K562 (cell line): Measurements from ENCODE around the gene TAF9B. TPM values are rescaled to one million over a fixed set of nuclear protein-coding genes. Genes with fewer than 3 reads are reported as not detected.

Experiments
- ATAC-seq: fragments of 200-7000 bp; cut with Tn5 transposase; 3 replicates; pipeline ENCODE4 v1.9.1; 2020; ENCODE audit warnings: moderate library complexity
- BruUV-seq: library from RNA; stranded (reverse); fragments of 400-500 nt; replicated peaks from 2 replicates; lab custom pipeline; 2021; lab: Mats Ljungman, UMichigan
- CTCF ChIA-PET: fragments of 300-600 bp; formaldehyde crosslinking; extraction: SDS; loops from one replicate; lab custom pipeline; 2021; ENCODE audit warnings: low intra/inter-chr PET ratio; lab: Yijun Ruan, JAX
- POLR2A ChIA-PET: fragments of 300-600, 350-650 bp; sonication (Branson Sonifier 250); formaldehyde crosslinking; extraction: SDS; loops from one replicate; lab custom pipeline; 2021; ENCODE audit warnings: antibody characterized with exemption, inconsistent platforms; lab: Yijun Ruan, JAX
- DNase-seq, 4 experiments: peaks; one replicate each; pipeline versions ENCODE4 v3.0.0 to v3.0.0-alpha.2; 2011 to 2018; ENCODE audit warnings: low spot score in 3 of 4, mixed read lengths in 3 of 4; ENCODE audit errors: extremely low read depth in 1 of 4
- FAIRE-seq: peaks from 2 replicates; lab custom pipeline; 2011; peaks lifted over from hg19 to GRCh38; lab: Jason Lieb, UNC
- H2AFZ ChIP-seq: 2 replicates; pipeline ENCODE4 v1.6.0; 2011; ENCODE audit warnings: low read depth, low read length, control low read depth, inconsistent platforms
- H3K27ac ChIP-seq: fragments of 200-600 bp; 3 replicates; pipeline ENCODE4 v1.8.0; 2011; ENCODE audit warnings: low read depth, mild to moderate bottlenecking, control low read depth, inconsistent platforms, low read length, moderate library complexity, mixed read lengths; ENCODE audit errors: extremely low read depth
- H3K27me3 ChIP-seq, 2 experiments: fragments of 300-600 bp in 1 of 2; 2 replicates in 1 of 2; 3 replicates in 1 of 2; pipeline versions ENCODE4 v1.6.0 to v1.8.0; 2011; ENCODE audit warnings: inconsistent platforms in 2 of 2, low read length in 2 of 2, mild to moderate bottlenecking in 1 of 2, mixed read lengths in 1 of 2, moderate library complexity in 1 of 2; ENCODE audit not compliant: control insufficient read depth in 2 of 2, insufficient read depth in 2 of 2
- H3K36me3 ChIP-seq: fragments of 300-600 bp; 3 replicates; pipeline ENCODE4 v1.8.0; 2011; ENCODE audit warnings: mild to moderate bottlenecking, low read length, inconsistent platforms; ENCODE audit not compliant: control insufficient read depth, insufficient read depth
- H3K4me1 ChIP-seq, 2 experiments: fragments of 200-600 bp in 1 of 2; replicated peaks in 1 of 2; 2 replicates in 1 of 2; 3 replicates in 1 of 2; pipeline versions ENCODE4 v1.5.1 to v1.8.0; 2011; ENCODE audit warnings: inconsistent platforms in 2 of 2, low read length in 2 of 2, mild to moderate bottlenecking in 1 of 2, mixed read lengths in 1 of 2, moderate library complexity in 1 of 2; ENCODE audit not compliant: control insufficient read depth in 2 of 2, insufficient read depth in 2 of 2
- H3K4me2 ChIP-seq: 2 replicates; pipeline ENCODE4 v1.6.1; 2011; ENCODE audit warnings: low read length, control low read depth, inconsistent platforms, mixed read lengths; ENCODE audit not compliant: insufficient read depth
- H3K4me3 ChIP-seq: fragments of 200-600 bp; sonication (generic), shearing (Covaris generic); 2 replicates; pipeline ENCODE4 v1.5.1; 2016; ENCODE audit warnings: control low read depth, inconsistent platforms
- H3K79me2 ChIP-seq: fragments of 200-600 bp; 3 replicates; pipeline ENCODE4 v1.8.0; 2011; ENCODE audit warnings: low read length, inconsistent platforms; ENCODE audit not compliant: control insufficient read depth, insufficient read depth
- H3K9ac ChIP-seq, 2 experiments: 2 replicates each; pipeline versions ENCODE4 v1.6.0 to v1.6.1; 2011; ENCODE audit warnings: low read depth in 2 of 2, low read length in 2 of 2, control low read depth in 1 of 2, inconsistent platforms in 1 of 2, mild to moderate bottlenecking in 1 of 2, mixed read lengths in 1 of 2; ENCODE audit not compliant: insufficient read depth in 1 of 2
- H3K9me1 ChIP-seq: one replicate; pipeline ENCODE4 v1.6.0; 2011; ENCODE audit warnings: inconsistent platforms, mild to moderate bottlenecking, low read length, moderate library complexity; ENCODE audit not compliant: control insufficient read depth, insufficient read depth
- H3K9me3 ChIP-seq: replicated peaks from 2 replicates; pipeline ENCODE4 v1.5.1; 2011; ENCODE audit warnings: low read depth, low read length, inconsistent platforms; ENCODE audit not compliant: control insufficient read depth, insufficient read depth
- H4K20me1 ChIP-seq: replicated peaks from 2 replicates; pipeline ENCODE4 v1.6.1; 2011; ENCODE audit warnings: low read length, inconsistent platforms, mixed read lengths; ENCODE audit not compliant: control insufficient read depth, insufficient read depth
- GABPB1 ChIP-seq: sonication (generic); formaldehyde crosslinking; IDR thresholded peaks from 2 replicates; pipeline ENCODE4 v1.8.0; 2022; ENCODE audit warnings: mild to moderate bottlenecking, missing genetic modification reagents
- MBD1 ChIP-seq: fragments of 250-450 bp; sonication (Bioruptor Pico); IDR thresholded peaks from 2 replicates; pipeline ENCODE4 v1.8.0; 2022; ENCODE audit warnings: inconsistent platforms
- NFE2L1 ChIP-seq: fragments of 450-650 bp; IDR thresholded peaks from 2 replicates; pipeline ENCODE4 v1.6.1; 2016; ENCODE audit warnings: missing genetic modification characterization, low read depth, mild to moderate bottlenecking, missing compliant biosample characterization, moderate library complexity, borderline replicate concordance
- RFX1 ChIP-seq: fragments of 450-650 bp; IDR thresholded peaks from 2 replicates; pipeline ENCODE4 v1.6.1; 2016; ENCODE audit warnings: mild to moderate bottlenecking, moderate library complexity
- WGBS: fragments of 100-300 bp; shearing (Covaris generic); methylation state at CpG from one replicate; pipeline ENCODE4 v1.1.6; 2016; ENCODE audit warnings: low coverage, mixed read lengths; ENCODE audit not compliant: insufficient coverage; ENCODE audit errors: missing lambda C conversion rate; 5-methylcytosine and 5-hydroxymethylcytosine counted together
- in situ Hi-C: fragments of 300-500 bp; cut with MboI; formaldehyde crosslinking; loops from 4 replicates; pipeline ENCODE4 v1.15.0; 2018; ENCODE audit warnings: inconsistent platforms, mixed read lengths
- intact Hi-C: fragments of 100-400 bp; cut with micrococcal nuclease; formaldehyde crosslinking; loops from 2 replicates; pipeline ENCODE4 v1.14.2; 2022
- polyA plus RNA-seq, 8 experiments: library from polyadenylated mRNA; depleted of rRNA in 4 of 8; stranded (reverse) in 5 of 8; unstranded in 3 of 8; fragments of >200 nt; fragmentation: Nextera tagmentation in 2 of 8; fragmentation: Illumina TruSeq in 1 of 8; extraction: Ambion mirVana in 2 of 8; extraction: Trizol in 1 of 8; gene quantifications; 2 replicates each; pipeline versions ENCODE4 v1.2.1 to v1.2.3, GENCODE V29; 2011 to 2014; ENCODE audit warnings: inconsistent platforms in 1 of 8, missing spikeins in 1 of 8
- total RNA-seq, 7 experiments: library from RNA; depleted of rRNA in 6 of 7; stranded (reverse); fragments of >200 nt in 6 of 7; fragmentation: Illumina TruSeq in 2 of 7; extraction: Trizol in 2 of 7; gene quantifications; 2 replicates each; pipeline versions ENCODE4 v1.2.1 to v1.2.3, GENCODE V29; 2011 to 2021; ENCODE audit warnings: low replicate concordance in 1 of 7

TAF9B gene
- total and polyA plus RNA-seq, 9 of the 15 experiments (the other 6 are each of a cell fraction or from before 2014, with no cell fraction given), result 10.9 to 42.1 (median 20.8) TPM

DNA sequence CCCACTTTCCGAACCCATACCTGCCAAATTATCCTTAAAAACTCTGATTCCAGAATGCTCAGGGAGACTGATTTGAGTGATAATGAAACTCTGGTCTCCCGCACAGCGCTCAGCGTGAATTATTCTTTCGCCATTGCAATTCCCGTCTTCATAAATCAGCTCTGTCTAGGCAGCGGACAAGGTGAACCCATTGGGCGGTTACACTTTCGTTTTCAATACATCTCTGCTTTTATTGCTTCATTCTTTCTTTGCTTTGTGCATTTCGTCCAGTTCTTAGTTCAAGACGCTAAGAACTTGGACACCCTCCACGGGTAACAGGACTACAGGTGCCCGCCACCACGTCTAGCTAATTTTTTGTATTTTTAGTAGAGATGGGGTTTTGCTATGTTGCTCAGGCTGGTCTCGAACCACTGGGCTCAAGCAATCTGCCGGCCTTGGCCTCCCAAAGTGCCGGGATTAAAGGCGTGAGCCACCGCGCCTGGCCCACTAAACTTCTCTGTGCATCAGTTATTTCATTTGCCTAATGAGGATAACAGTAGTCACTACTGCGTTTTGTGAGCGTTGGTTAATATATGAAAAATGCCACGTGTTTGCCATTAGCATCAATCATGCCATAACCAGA, 36.3 kb downstream of the TAF9B start:
- no peak for DNase-seq
- in situ Hi-C loops (no loop called here), intact Hi-C loops (loop anchor here (5.0 kb wide), 1 partner anchor 206 kb away; the partner anchor contains the start of genes COX7B and MAGT1)
- peak overlapping the region; percentile 91 for H3K27ac ChIP-seq
- H3K36me3 ChIP-seq, result peaks cover 33% of the 10 kb centered on the region
- TF ChIP-seq MBD1 (CRISPR knock-in tag), result 0 out of 2 replicates have a peak, but pooled peaks have one; percentile 20
- no peak for TF ChIP-seq GABPB1 (CRISPR knock-in tag)
- no peak for TF ChIP-seq NFE2L1 (tag)
- TF ChIP-seq RFX1, result no peak
- ATAC-seq, result no peak
- peak overlapping the region; percentile 37 for H3K4me3 ChIP-seq
- H3K4me2 ChIP-seq, result peak overlapping the region; percentile 78
- BruUV-seq, result no TSS peak
- ChIA-PET CTCF (no interaction called here), POLR2A (interaction anchor here (0.6 kb wide), 1 partner anchor 38 kb away, joined by 3 read pairs; no protein-coding TSS in a partner anchor)
- no peaks in the 10 kb centered on the region for H3K9me3 ChIP-seq
- peaks cover 5 to 6% of the 10 kb centered on the region in 2 experiments; a peak in 3 of 5 replicates for H3K4me1 ChIP-seq
- no peaks in the 10 kb centered on the region for H3K9me1 ChIP-seq
- peak overlapping the region; percentile 93 for H2AFZ ChIP-seq
- no peak for FAIRE-seq
- H4K20me1 ChIP-seq, result peaks cover 32% of the 10 kb centered on the region
- H3K79me2 ChIP-seq, result peaks cover 41% of the 10 kb centered on the region
- WGBS, result 79% methylated on average over 21 of the region's 23 CpGs
- H3K27me3 ChIP-seq, result no peaks in the 10 kb centered on the region
- peak overlapping the region in 1 of 2 experiments; percentile 62; a peak in 3 of 4 replicates for H3K9ac ChIP-seq
